Activated naive CD4-positive, alpha-beta T cell treated with anti-CD3 and anti-CD28 coated beads, Interleukin-2, amount 50 U/mL, for 24 hours (primary cell): ENCODE measurements around the gene IGSF8.

Source experiments
- H3K27ac Mint-ChIP-seq: one replicate; pipeline ENCODE4 v1.8.0; 2021; ENCODE audit warnings: mild to moderate bottlenecking, mixed read lengths
- H3K27me3 Mint-ChIP-seq: one replicate; pipeline ENCODE4 v1.8.0; 2021; ENCODE audit warnings: mixed read lengths
- H3K36me3 Mint-ChIP-seq: one replicate; pipeline ENCODE4 v1.8.0; 2021; ENCODE audit warnings: mixed read lengths
- H3K4me1 Mint-ChIP-seq: one replicate; pipeline ENCODE4 v1.8.0; 2021; ENCODE audit warnings: mixed read lengths
- H3K4me3 Mint-ChIP-seq: one replicate; pipeline ENCODE4 v1.8.0; 2021; ENCODE audit warnings: mild to moderate bottlenecking, mixed read lengths
- H3K9me3 Mint-ChIP-seq: one replicate; pipeline ENCODE4 v1.8.0; 2021; ENCODE audit warnings: mixed read lengths

The IGSF8 gene

DNA sequence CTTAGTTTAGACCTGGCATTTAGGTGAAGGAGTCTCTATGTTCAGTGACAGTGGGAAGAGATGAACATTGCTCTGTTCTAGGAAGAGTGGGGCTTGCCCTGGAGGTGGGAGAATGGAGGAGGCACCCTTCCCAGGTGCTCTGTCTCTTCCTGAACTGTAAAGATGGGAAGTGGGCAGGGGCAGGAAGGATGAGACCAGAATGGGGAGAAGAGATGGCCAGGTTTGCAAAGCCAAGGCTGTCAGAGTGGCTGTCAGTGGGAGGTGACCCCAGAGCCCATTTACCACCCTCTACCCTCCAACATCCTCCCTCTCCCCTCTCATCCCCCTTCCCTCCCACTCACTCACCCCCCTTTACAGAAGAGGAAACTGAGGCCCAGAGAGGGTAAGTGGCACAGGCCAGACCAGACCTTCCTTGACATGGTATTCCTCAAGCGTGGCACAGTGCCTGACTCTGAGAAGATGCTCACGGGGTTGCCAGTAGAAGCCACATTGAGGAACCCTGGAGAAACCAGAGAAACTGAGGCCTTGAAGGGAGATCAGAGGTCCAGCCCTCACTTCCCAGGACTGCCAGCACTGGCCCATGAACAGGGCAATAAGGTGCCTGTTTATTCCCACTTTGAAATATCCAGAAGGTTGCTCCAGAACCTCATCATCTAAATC is 1.4 kb upstream of the IGSF8 start:
- Mint-ChIP-seq H3K27ac (peak overlapping the region; percentile 87), H3K9me3 (no peaks in the 10 kb centered on the region), H3K36me3 (no peaks in the 10 kb centered on the region), H3K4me1 (peaks cover 64% of the 10 kb centered on the region), H3K4me3 (peak overlapping the region; percentile 60), H3K27me3 (no peaks in the 10 kb centered on the region)

DNA sequence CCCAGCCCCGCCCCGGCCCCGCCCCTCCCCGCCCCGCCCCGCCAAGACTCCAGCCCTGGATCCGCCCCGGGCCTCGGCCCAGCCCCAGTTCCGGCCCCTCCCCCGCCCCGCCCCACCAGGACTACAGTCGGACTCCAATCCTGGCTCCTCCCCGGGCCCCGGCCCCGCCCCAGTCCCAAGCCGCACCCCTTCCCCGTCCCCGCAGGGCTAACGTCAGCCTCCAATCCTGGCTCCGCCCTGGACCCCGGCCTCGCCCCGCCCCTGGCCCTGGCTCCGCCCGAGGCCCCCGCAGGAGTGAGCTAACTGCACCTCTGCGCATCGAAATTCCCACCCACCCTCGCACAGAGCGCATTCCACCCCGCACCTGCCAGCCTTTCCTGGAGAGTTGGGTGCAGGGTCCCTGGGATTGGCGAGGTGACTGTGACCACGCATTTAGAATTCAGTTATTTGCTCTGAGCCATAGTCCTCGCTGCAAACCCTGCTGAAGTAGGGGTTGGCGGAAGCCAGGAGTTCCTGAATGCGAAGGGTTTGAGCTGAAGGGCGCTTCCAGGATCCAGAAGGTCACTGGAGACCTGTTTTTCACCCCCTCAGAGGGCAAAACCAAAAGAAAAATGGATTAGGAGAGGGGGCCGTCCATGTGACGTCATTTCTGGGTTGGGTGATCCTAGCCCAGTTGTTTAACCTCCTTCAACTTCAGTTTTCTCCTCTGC is 588 bp upstream of the IGSF8 start:
- peak overlapping the region; percentile 60 for H3K4me3 Mint-ChIP-seq
- no peaks in the 10 kb centered on the region for H3K9me3 Mint-ChIP-seq
- H3K4me1 Mint-ChIP-seq, result peaks cover 68% of the 10 kb centered on the region
- no peaks in the 10 kb centered on the region for H3K27me3 Mint-ChIP-seq
- peak overlapping the region; percentile 87 for H3K27ac Mint-ChIP-seq
- H3K36me3 Mint-ChIP-seq, result peaks cover 2% of the 10 kb centered on the region

DNA sequence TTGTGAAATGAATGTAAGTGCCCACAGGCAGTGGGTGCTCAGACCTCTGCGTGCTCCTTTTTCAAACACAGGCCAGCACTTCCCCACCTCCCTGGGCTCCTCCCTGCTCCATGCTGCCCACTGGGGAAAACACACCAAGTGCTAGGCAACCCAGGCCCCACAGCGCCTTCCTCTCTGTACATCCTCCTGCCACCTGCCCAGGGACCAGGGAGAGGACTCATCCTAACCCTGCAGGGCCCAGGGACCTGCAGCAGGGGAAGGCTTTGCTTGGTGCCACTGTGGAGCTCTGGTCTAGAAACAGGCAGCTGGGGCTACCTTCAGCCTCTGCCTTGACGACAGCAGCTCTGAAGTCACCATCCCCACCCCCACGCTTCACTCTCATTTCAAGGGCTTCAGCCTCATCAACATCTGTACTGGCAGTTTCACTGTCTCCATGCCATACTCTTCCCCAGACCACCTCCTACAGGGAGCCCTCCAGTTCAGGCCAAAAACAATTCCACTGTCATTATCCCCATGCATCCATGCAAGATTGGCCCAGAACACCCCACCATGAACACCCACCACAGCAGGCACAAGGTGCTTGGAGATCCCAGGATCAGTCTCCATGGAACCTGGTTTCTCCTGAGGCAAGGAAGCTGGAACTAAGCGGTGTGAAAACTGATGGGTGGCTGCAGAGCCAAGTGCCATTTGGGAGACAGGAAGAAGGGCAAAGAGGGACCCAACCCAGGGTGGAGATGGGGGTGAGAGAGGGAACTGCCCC is 1.1 kb downstream of the IGSF8 start:
- H3K4me3 Mint-ChIP-seq, result peak overlapping the region; percentile 90
- H3K27ac Mint-ChIP-seq, result peak overlapping the region; percentile 88
- H3K4me1 Mint-ChIP-seq, result peaks cover 65% of the 10 kb centered on the region
- peaks cover 2% of the 10 kb centered on the region for H3K36me3 Mint-ChIP-seq
- H3K9me3 Mint-ChIP-seq, result no peaks in the 10 kb centered on the region
- H3K27me3 Mint-ChIP-seq, result no peaks in the 10 kb centered on the region

DNA sequence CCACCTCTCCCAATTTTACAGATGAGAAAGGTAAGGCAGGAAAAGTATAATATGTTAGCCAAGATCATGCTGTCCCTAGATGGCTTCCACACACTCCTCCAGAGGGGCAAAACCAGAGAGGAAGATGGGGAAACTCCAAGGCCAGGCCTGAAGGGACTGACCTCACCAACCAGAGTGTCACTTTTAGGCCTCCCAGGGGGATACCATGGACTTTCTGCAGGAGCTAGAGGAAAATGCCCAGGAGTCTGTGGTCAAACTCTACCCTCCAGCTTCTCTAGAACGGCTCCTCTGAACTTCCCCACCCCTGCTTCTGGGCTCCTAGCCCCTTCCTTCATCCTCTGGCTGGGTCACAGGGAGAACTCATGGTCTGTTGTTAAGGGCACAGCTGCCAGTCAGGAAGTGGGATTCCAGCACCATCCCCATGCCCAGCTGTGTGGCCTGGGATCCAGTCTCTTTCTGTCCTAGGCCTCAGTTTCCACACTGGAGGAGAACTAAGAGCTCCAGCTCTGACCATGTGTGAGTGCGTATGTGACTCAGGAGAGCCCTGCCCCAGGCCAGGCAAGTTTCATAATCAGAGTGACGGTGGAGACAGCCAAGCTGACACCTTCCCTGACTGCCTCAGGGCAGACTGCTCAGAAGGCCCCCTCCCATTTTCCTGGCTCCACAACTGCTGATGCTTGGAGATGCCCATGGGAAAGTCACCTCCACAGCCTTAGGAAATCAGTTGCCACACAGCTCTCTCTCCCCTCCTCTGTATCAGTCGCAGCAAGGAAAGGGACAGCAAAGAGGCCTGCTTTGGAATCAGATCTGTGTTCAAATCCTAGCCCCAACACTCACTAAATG is 1.9 kb downstream of the IGSF8 start:
- H3K9me3 Mint-ChIP-seq, result no peaks in the 10 kb centered on the region
- H3K4me1 Mint-ChIP-seq, result peaks cover 57% of the 10 kb centered on the region
- H3K27ac Mint-ChIP-seq, result no peak overlapping the region
- H3K27me3 Mint-ChIP-seq, result no peaks in the 10 kb centered on the region
- H3K4me3 Mint-ChIP-seq, result peak overlapping the region; percentile 90
- peaks cover 4% of the 10 kb centered on the region for H3K36me3 Mint-ChIP-seq

DNA sequence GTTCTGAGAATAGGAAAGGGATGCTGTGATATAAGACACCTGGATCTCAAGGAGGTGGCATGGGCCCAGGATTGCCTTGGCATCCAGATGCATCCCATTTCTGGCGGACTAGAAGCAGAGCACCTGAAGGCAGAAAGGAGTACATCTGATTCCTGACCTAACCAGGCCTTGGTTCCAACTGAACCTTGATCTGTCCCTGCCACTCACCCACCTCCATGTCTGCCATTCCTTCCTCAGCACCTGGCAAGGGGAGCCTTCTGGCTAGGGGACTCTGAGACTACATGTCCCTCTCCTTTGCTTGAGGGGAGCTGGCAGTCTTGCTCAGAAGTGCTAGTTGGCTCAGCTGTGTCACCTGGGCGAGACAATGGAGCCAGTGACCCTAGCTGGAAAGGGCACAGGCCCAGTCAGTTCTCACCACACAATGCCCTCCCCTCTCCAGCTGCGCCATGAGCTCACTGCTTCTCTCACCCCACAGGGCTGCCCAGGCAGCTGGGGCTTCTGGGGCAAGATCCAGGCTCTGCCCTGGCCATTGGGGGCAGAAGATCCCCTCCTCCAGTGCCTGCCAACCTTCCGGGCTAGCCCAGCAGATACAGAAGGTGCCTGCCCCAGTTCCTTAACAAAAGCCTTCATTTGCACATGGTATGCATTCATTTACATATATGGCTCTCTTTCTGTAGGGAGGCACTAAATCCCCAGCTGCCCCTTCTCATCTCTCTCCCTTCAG is 2.9 kb downstream of the IGSF8 start:
- Mint-ChIP-seq H3K4me3 (peak overlapping the region; percentile 90), H3K9me3 (no peaks in the 10 kb centered on the region), H3K27ac (peak overlapping the region; percentile 38), H3K36me3 (peaks cover 5% of the 10 kb centered on the region), H3K27me3 (no peaks in the 10 kb centered on the region), H3K4me1 (peaks cover 47% of the 10 kb centered on the region)

DNA sequence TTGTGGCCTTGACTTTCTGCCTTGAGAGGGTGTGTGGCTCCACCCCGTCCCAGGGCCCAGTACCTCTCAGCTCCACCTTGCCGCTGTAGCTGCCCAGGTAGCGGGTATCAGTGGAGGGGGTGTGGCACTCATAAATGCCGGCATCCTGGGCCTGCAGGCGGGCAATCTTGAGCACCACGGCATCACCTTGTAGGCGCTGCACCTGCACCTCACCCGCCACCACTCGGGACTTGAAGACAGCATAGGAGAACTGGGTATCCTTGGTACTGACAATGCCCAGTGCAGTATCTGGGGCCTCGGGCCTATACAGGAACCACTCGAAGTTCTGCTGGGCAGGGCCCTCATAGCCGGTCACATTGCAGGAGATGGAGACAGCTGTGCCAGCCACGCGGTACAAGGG is 3.6 kb downstream of the IGSF8 start:
- Mint-ChIP-seq H3K4me3 (no peak overlapping the region), H3K27me3 (no peaks in the 10 kb centered on the region), H3K9me3 (no peaks in the 10 kb centered on the region), H3K36me3 (peaks cover 5% of the 10 kb centered on the region), H3K27ac (no peak overlapping the region), H3K4me1 (peaks cover 45% of the 10 kb centered on the region)

DNA sequence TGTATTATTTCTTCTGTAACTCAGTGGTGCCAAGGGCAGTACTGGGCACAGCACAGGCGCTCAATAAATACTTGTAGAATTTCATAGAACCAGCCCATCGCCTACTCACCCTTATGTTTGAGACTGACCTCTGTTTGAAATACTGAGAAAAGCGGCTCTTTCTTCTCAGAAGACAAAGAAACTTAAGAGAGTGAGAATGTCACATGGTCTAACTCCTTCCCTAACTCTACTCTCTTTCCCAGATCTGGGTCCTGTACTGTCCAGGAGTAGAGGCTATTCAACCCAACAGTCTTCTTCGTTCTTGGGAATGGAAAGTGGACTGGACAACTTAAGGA is 4.2 kb downstream of the IGSF8 start:
- no peak overlapping the region for H3K27ac Mint-ChIP-seq
- H3K36me3 Mint-ChIP-seq, result peaks cover 5% of the 10 kb centered on the region
- no peaks in the 10 kb centered on the region for H3K9me3 Mint-ChIP-seq
- H3K27me3 Mint-ChIP-seq, result no peaks in the 10 kb centered on the region
- H3K4me1 Mint-ChIP-seq, result peaks cover 39% of the 10 kb centered on the region
- no peak overlapping the region for H3K4me3 Mint-ChIP-seq

DNA sequence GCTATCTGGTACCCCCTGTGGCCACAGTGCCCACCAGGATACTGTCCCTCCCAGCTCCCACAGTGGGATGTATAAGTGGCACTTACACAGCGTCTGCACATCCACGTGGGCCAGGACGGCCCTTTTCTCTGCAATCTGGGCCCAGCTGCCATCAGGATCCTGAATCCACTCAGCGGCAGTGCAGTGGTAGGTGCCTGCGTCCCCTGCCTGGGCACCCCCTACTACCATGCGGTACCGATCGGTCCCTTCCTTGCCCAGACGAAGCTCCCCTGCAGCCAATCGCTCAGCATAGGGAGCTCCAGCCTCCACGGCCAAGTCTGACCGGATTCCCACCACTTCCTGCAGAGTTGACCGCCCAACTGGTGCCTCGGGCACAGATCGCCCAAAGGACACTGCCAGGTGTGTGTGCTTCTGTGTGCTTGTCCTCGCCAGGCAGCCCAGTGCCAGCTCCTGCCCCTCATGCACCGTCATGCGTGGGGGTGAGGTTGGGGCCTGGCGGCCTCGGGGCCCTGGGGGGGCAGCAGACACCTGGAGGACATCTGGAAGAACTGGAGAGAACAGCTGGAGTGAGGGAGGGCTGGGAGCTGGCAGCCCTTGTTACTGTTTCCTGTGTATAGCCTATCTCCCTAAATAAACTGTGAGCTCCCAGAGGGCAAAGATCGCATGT is 4.7 kb downstream of the IGSF8 start:
- Mint-ChIP-seq H3K27me3 (no peaks in the 10 kb centered on the region), H3K36me3 (peaks cover 5% of the 10 kb centered on the region), H3K4me3 (no peak overlapping the region), H3K9me3 (no peaks in the 10 kb centered on the region), H3K27ac (peak overlapping the region; percentile 70), H3K4me1 (peaks cover 37% of the 10 kb centered on the region)

DNA sequence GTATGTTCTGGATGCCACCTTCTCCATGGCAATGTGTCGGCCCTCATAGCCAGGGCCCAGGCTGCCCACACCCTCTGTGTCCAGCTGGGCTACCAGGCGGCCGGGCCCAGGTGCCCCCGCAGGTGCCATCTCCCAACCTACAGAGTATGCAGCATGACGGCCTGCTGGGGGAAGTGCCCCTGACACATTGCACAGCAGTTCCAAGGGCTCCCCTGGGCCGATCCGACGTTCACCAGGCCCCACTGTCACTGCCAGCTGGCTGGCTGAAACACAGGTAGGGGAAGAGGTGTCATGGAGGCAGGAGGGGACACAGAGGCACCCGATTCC is 5.4 kb downstream of the IGSF8 start:
- Mint-ChIP-seq H3K36me3 (peaks cover 5% of the 10 kb centered on the region), H3K4me1 (peaks cover 37% of the 10 kb centered on the region), H3K27ac (no peak overlapping the region), H3K27me3 (no peaks in the 10 kb centered on the region), H3K9me3 (no peaks in the 10 kb centered on the region), H3K4me3 (no peak overlapping the region)

DNA sequence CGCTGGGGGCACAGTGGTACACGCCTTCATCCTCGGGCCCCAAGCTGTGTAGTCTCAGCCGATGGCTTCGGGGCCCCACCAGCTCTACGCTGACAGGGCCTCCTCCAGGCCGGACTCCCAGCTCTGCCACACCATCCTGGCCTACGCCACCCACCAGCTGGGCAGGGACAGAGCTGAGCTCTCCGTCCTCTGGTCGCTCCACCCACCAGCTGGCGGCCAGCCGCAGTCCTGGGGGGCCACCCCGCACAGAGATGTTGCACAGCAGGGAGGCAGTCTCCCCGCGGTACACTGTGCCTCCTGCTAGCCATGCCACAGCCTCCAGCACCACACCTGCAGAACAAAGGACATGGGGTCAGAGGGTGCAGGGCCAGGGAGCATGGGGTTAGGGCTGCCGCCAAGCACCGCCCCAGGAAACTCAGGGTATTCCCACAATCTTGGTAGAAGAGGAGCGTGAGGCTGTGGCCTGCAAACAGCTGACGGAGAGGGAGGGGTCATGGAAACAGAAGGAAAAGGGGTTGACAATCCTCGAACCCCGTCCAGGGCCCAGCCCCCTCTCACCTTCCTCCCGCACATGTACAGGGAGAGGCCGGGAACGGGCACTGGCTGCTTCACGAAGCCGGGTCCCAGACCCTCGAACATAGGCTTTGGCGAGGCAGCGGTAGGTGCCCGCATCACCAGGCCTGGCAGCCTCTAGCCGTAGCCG is 5.9 kb downstream of the IGSF8 start:
- H3K27me3 Mint-ChIP-seq, result no peaks in the 10 kb centered on the region
- no peaks in the 10 kb centered on the region for H3K9me3 Mint-ChIP-seq
- H3K27ac Mint-ChIP-seq, result no peak overlapping the region
- peaks cover 33% of the 10 kb centered on the region for H3K4me1 Mint-ChIP-seq
- no peak overlapping the region for H3K4me3 Mint-ChIP-seq
- peaks cover 5% of the 10 kb centered on the region for H3K36me3 Mint-ChIP-seq

DNA sequence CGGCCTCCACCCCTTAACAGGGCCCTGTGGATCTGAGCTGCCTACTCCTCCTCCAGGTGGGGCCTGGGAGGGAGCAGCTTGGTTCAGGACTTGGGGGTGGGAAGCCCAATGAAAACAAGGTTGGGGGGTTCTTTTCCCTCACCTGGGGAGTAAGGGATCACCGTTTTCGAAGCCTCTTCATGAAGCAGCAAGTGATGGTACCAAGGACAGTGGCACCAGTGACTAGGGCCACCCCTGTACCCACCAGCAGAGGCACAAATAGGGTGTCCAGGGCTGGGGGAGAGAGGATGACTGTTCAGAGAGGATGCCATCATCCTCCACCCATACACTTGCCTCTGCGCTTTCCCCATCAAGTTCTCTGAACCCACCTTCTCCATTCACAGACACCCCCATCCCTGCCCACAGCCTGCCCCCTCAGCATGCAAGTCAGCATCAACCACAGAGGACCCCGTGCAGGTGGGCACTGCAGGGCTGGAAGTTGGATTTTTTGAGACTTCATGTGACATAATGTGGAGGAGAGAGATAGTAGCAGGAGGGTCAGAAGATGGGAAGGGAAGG is 6.7 kb downstream of the IGSF8 start:
- no peak overlapping the region for H3K27ac Mint-ChIP-seq

DNA sequence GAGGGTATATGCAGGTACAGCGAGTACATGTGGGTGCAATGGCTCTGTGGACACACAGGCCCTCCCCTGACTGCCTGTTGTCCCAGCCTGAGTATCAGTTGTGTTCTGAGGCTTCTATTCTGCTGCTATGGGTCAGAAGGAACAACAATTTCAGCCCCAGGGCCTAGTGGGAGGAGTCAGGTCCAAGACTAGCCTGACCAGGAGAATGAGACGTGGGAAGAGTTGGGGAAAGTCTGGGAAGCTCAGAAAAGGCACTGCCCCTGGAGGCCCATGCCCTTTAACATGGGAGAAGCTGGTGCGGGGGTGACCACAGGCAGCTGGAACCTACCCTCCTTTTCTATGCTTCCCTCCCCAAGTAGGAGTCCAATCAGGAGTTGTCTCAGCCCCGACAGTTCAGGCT is 7.7 kb downstream of the IGSF8 start:
- H3K36me3 Mint-ChIP-seq, result peaks cover 5% of the 10 kb centered on the region
- no peaks in the 10 kb centered on the region for H3K9me3 Mint-ChIP-seq
- no peak overlapping the region for H3K27ac Mint-ChIP-seq
- no peak overlapping the region for H3K4me3 Mint-ChIP-seq
- H3K27me3 Mint-ChIP-seq, result no peaks in the 10 kb centered on the region
- peaks cover 20% of the 10 kb centered on the region for H3K4me1 Mint-ChIP-seq

More for the DNA sequence above, 6.7 kb downstream of the IGSF8 start:
- H3K9me3 Mint-ChIP-seq, result no peaks in the 10 kb centered on the region
- H3K27me3 Mint-ChIP-seq, result no peaks in the 10 kb centered on the region
- H3K36me3 Mint-ChIP-seq, result peaks cover 5% of the 10 kb centered on the region
- H3K4me1 Mint-ChIP-seq, result peaks cover 25% of the 10 kb centered on the region
- no peak overlapping the region for H3K4me3 Mint-ChIP-seq

DNA sequence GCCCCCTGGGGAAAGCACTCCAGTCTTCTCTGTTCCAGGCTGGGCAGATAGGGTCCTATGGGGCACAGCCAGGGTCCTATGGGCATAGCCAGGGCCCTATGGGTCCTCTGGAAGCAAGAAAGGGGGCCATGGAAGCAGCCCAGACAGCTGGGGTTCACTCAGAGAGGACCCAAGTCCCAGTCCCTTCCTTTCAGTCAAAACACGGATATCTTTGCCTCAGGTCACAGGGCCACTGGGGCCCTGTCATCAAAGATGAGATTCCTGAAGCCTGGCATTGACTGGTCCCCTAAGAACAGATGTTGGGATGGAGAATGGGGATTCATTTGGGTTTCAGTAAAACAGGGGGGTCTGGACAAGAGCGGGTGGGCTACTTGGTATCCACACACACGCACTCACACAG is 8.5 kb downstream of the IGSF8 start:
- H3K36me3 Mint-ChIP-seq, result peaks cover 5% of the 10 kb centered on the region
- peaks cover 21% of the 10 kb centered on the region for H3K4me1 Mint-ChIP-seq
- H3K27ac Mint-ChIP-seq, result no peak overlapping the region
- H3K27me3 Mint-ChIP-seq, result no peaks in the 10 kb centered on the region
- no peak overlapping the region for H3K4me3 Mint-ChIP-seq
- no peaks in the 10 kb centered on the region for H3K9me3 Mint-ChIP-seq

DNA sequence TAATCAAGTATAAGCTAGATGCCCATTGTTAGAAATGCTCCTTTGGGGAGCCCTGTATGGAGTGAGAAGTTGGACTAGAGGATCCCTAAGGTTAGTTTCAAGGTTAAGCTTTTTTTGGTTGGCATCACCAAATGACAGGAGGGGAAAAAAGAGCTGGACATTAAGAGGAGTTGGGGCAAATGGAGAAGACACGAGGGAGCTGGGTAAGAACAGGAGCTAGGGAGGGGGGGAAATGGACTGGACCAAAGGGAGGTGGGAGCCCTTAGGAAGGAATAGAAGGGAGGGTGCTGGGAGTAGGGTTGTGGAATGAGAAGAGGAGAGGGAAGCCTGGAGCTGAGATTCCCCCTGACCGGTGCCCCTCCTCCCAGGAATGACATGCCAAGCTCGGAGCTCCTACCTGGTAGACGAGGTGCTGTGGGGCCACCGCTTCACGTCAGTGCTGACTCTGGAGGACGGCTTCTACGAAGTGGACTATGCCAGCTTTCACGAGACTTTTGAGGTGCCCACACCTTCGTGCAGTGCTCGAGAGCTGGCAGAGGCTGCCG is 11.2 kb downstream of the IGSF8 start:
- peaks cover 5% of the 10 kb centered on the region for H3K27me3 Mint-ChIP-seq
- no peak overlapping the region for H3K27ac Mint-ChIP-seq
- H3K4me1 Mint-ChIP-seq, result peaks cover 14% of the 10 kb centered on the region
- no peak overlapping the region for H3K4me3 Mint-ChIP-seq
- H3K36me3 Mint-ChIP-seq, result peaks cover 4% of the 10 kb centered on the region
- H3K9me3 Mint-ChIP-seq, result no peaks in the 10 kb centered on the region
